Measurements from ENCODE around the gene TPSD1. TPM values are rescaled to one million over a fixed set of nuclear protein-coding genes. Genes with fewer than 3 reads are reported as not detected.
A peak's percentile ranks its signal among the peaks of the same experiment; 100 is the strongest.

TPSD1 gene
- total RNA-seq, 3 donors from 2014 or later (not counting 1 experiment from before 2014, with no cell fraction given), result 3.2 TPM; not detected in 2

GRCh38 chr16:1300664-1301476, 45.0 kb downstream of the TPSD1 start:
- TF ChIP-seq, protein P1, sequence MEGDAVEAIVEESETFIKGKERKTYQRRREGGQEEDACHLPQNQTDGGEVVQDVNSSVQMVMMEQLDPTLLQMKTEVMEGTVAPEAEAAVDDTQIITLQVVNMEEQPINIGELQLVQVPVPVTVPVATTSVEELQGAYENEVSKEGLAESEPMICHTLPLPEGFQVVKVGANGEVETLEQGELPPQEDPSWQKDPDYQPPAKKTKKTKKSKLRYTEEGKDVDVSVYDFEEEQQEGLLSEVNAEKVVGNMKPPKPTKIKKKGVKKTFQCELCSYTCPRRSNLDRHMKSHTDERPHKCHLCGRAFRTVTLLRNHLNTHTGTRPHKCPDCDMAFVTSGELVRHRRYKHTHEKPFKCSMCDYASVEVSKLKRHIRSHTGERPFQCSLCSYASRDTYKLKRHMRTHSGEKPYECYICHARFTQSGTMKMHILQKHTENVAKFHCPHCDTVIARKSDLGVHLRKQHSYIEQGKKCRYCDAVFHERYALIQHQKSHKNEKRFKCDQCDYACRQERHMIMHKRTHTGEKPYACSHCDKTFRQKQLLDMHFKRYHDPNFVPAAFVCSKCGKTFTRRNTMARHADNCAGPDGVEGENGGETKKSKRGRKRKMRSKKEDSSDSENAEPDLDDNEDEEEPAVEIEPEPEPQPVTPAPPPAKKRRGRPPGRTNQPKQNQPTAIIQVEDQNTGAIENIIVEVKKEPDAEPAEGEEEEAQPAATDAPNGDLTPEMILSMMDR (IDR thresholded peaks at IDR 0.05), result peak; percentile 85
- H3K4me3 ChIP-seq (ENCODE audit: low read length), result no peak overlapping the region
- peaks cover 4 to 20% of the 10 kb centered on the region in 2 donors for H3K4me1 Mint-ChIP-seq
- H3K27me3 ChIP-seq (ENCODE audit: control insufficient read depth, insufficient read depth, low read length), result peaks cover 3% of the 10 kb centered on the region
- H3K27ac Mint-ChIP-seq, result no peak overlapping the region
- H3K27ac ChIP-seq (ENCODE audit: low read length), result no peak overlapping the region
- H3K36me3 ChIP-seq (ENCODE audit: control insufficient read depth, insufficient read depth, low read length), result no peaks in the 10 kb centered on the region
- no peak overlapping the region for H3K4me3 Mint-ChIP-seq
- intact Hi-C loops (cut with micrococcal nuclease), result loop anchor here (2.0 kb wide), 2 partner anchors 42 to 112 kb away; no protein-coding TSS in a partner anchor
- H3K4me1 ChIP-seq (ENCODE audit: control insufficient read depth, insufficient read depth, low read length), result peaks cover 27% of the 10 kb centered on the region
- ATAC-seq (peak; percentile 77 to 84 (median 81)), DNase-seq (peak; percentile 78 to 82)
- no peaks in the 10 kb centered on the region for H3K9me3 ChIP-seq (ENCODE audit: control insufficient read depth, insufficient read depth, low read length)
- H3K27me3 Mint-ChIP-seq (ENCODE audit: low read depth in 2 of 2), result peaks cover 4 to 6% of the 10 kb centered on the region in 2 donors
- no peaks in the 10 kb centered on the region for H3K36me3 Mint-ChIP-seq
- no peaks in the 10 kb centered on the region for H3K9me3 Mint-ChIP-seq
- WGBS (ENCODE audit: insufficient coverage), result 17% methylated on average over 42 of the region's 42 CpGs

DNA sequence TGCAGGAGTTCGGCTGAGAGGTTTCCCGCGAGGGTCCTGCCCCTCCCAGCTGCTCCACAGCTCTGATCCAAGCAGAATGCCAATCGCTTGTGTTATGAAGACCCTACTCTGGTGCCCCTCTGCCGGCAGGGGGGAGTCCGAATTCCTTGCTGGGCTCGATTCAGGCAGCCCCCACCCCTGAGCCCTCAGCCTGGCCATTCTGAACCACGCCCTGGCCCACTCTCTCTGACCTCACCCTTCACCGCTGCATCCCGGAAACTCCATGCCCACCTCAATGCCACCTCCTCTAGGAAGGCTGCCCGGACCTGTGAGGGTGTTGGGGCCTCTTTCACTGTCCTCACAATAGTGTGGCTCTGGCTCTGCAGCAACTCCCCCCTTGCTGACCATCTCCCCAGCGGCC, 45.7 kb downstream of the TPSD1 start:
- H3K36me3 ChIP-seq (ENCODE audit: control insufficient read depth, insufficient read depth, low read length), result no peaks in the 10 kb centered on the region
- no peak overlapping the region for H3K27ac ChIP-seq (ENCODE audit: low read length)
- H3K27me3 Mint-ChIP-seq (ENCODE audit: low read depth in 2 of 2), result peaks cover 4 to 6% of the 10 kb centered on the region in 2 donors
- peaks cover 27% of the 10 kb centered on the region for H3K4me1 ChIP-seq (ENCODE audit: control insufficient read depth, insufficient read depth, low read length)
- H3K36me3 Mint-ChIP-seq, result no peaks in the 10 kb centered on the region
- TF ChIP-seq, protein P1 (IDR thresholded peaks at IDR 0.05), result no peak
- H3K9me3 ChIP-seq (ENCODE audit: control insufficient read depth, insufficient read depth, low read length), result no peaks in the 10 kb centered on the region
- H3K27ac Mint-ChIP-seq, result no peak overlapping the region
- DNase-seq (no peak), ATAC-seq (no peak)
- 85% methylated on average over 12 of the region's 12 CpGs for WGBS (ENCODE audit: insufficient coverage)
- H3K4me1 Mint-ChIP-seq, result peaks cover 4 to 24% of the 10 kb centered on the region in 2 donors
- H3K27me3 ChIP-seq (ENCODE audit: control insufficient read depth, insufficient read depth, low read length), result peaks cover 3% of the 10 kb centered on the region
- no peak overlapping the region for H3K4me3 Mint-ChIP-seq
- H3K4me3 ChIP-seq (ENCODE audit: low read length), result no peak overlapping the region
- H3K9me3 Mint-ChIP-seq, result no peaks in the 10 kb centered on the region
- intact Hi-C loops (cut with micrococcal nuclease), result loop anchor here (2.0 kb wide), 2 partner anchors 41 to 111 kb away; no protein-coding TSS in a partner anchor

- H3K4me3 Mint-ChIP-seq, result no peak overlapping the region
- DNase-seq, result no peak
- peaks cover 35% of the 10 kb centered on the region for H3K4me1 ChIP-seq (ENCODE audit: control insufficient read depth, insufficient read depth, low read length)
Measured at GRCh38 chr16:1305823-1306222, 50.0 kb downstream of the TPSD1 start.

More at GRCh38 chr16:1305823-1306222, 50.0 kb downstream of the TPSD1 start:
- Histone ChIP-seq H3K9me3 (ENCODE audit: control insufficient read depth, insufficient read depth, low read length) (no peaks in the 10 kb centered on the region), H3K27ac (ENCODE audit: low read length) (no peak overlapping the region), H3K36me3 (ENCODE audit: control insufficient read depth, insufficient read depth, low read length) (no peaks in the 10 kb centered on the region), H3K27me3 (ENCODE audit: control insufficient read depth, insufficient read depth, low read length) (no peaks in the 10 kb centered on the region), H3K4me3 (ENCODE audit: low read length) (no peak overlapping the region)
- intact Hi-C loops (cut with micrococcal nuclease), result no loop called here
- Mint-ChIP-seq H3K9me3 (no peaks in the 10 kb centered on the region), H3K36me3 (no peaks in the 10 kb centered on the region), H3K27ac (no peak overlapping the region), H3K27me3 (ENCODE audit: low read depth in 2 of 2) (no peaks in the 10 kb centered on the region), H3K4me1 (peaks cover 14 to 31% of the 10 kb centered on the region in 2 donors)
- TF ChIP-seq, protein P1 (IDR thresholded peaks at IDR 0.05), result no peak
- WGBS (ENCODE audit: insufficient coverage), result 56% methylated on average over 12 of the region's 12 CpGs
- ATAC-seq, result no peak
